HEK293 (cell line): ENCODE measurements around the gene PAK1.

Source experiments
- CTCF ChIA-PET: fragments of 350-600 bp; formaldehyde crosslinking; extraction: SDS; loops from one replicate; lab custom pipeline; 2021; ENCODE audit warnings: antibody characterized with exemption; lab: Yijun Ruan, JAX
- POLR2A ChIA-PET: fragments of 300-600 bp; formaldehyde crosslinking; extraction: SDS; loops from one replicate; lab custom pipeline; 2020; ENCODE audit warnings: antibody characterized with exemption, inconsistent platforms; lab: Yijun Ruan, JAX
- H3K27ac ChIP-seq: fragments of 200-500 bp; sonication (Bioruptor generic); 2 replicates; pipeline ENCODE4 v1.5.1; 2014; ENCODE audit warnings: low read depth, low read length, control low read depth, inconsistent platforms; ENCODE audit errors: extremely low read depth
- H3K36me3 ChIP-seq, 2 experiments: fragments of 200-500 bp in 1 of 2; sonication (Bioruptor generic) in 1 of 2; 1 replicate in 1 of 2; 2 replicates in 1 of 2; pipeline ENCODE4 v1.5.1; 2014 to 2017; ENCODE audit warnings: inconsistent platforms in 2 of 2, low read length in 2 of 2; ENCODE audit not compliant: control insufficient read depth in 2 of 2, insufficient read depth in 1 of 2
- H3K4me1 ChIP-seq: fragments of 200-500 bp; sonication (Bioruptor generic); 2 replicates; pipeline ENCODE4 v1.5.1; 2014; ENCODE audit warnings: mild to moderate bottlenecking, low read length, inconsistent platforms; ENCODE audit not compliant: control insufficient read depth, insufficient read depth
- H3K4me3 ChIP-seq: 2 replicates; pipeline ENCODE4 v1.5.1; 2011; ENCODE audit warnings: low read depth, mild to moderate bottlenecking, control low read depth, low read length, moderate library complexity
- H3K9me3 ChIP-seq: fragments of 200-500 bp; sonication (Bioruptor generic); 2 replicates; pipeline ENCODE4 v1.5.1; 2014; ENCODE audit warnings: low read depth, low read length, inconsistent platforms; ENCODE audit not compliant: control insufficient read depth, insufficient read depth
- KLF16 ChIP-seq: fragments of 450-650 bp; formaldehyde crosslinking; IDR thresholded peaks from 2 replicates; pipeline ENCODE4 v1.5.1; 2017; ENCODE audit warnings: missing biosample characterization, missing genetic modification characterization
- ZBTB21 ChIP-seq: fragments of 450-650 bp; formaldehyde crosslinking; IDR thresholded peaks from 2 replicates; pipeline ENCODE4 v1.5.1; 2017; ENCODE audit warnings: missing biosample characterization, missing genetic modification characterization
- ZNF16 ChIP-seq: fragments of 450-650 bp; formaldehyde crosslinking; IDR thresholded peaks from 2 replicates; pipeline ENCODE4 v1.5.1; 2016; ENCODE audit warnings: low read depth, missing biosample characterization, missing genetic modification characterization
- ZNF174 ChIP-seq: fragments of 450-650 bp; formaldehyde crosslinking; IDR thresholded peaks from 2 replicates; pipeline ENCODE4 v1.5.0; 2017; ENCODE audit warnings: missing biosample characterization, mild to moderate bottlenecking, missing genetic modification characterization
- ZNF211 ChIP-seq: fragments of 450-650 bp; formaldehyde crosslinking; IDR thresholded peaks from 2 replicates; pipeline ENCODE4 v1.5.1; 2016; ENCODE audit warnings: low read depth, missing biosample characterization, missing genetic modification characterization
- ZNF214 ChIP-seq: fragments of 450-650 bp; formaldehyde crosslinking; IDR thresholded peaks from 2 replicates; pipeline ENCODE4 v1.5.1; 2017; ENCODE audit warnings: missing biosample characterization, mild to moderate bottlenecking, missing genetic modification characterization, borderline replicate concordance
- ZNF311 ChIP-seq: fragments of 450-650 bp; formaldehyde crosslinking; IDR thresholded peaks from 2 replicates; pipeline ENCODE4 v1.5.1; 2017; ENCODE audit warnings: missing biosample characterization, missing genetic modification characterization, borderline replicate concordance
- ZNF341 ChIP-seq: fragments of 450-650 bp; formaldehyde crosslinking; IDR thresholded peaks from 2 replicates; pipeline ENCODE4; 2016; ENCODE audit warnings: low read depth, missing biosample characterization, missing genetic modification characterization
- ZNF416 ChIP-seq: fragments of 450-650 bp; formaldehyde crosslinking; IDR thresholded peaks from 2 replicates; pipeline ENCODE4 v1.5.1; 2016; ENCODE audit warnings: missing biosample characterization, missing genetic modification characterization
- ZNF473 ChIP-seq: fragments of 450-650 bp; formaldehyde crosslinking; IDR thresholded peaks from 2 replicates; pipeline ENCODE4 v1.5.1; 2017; ENCODE audit warnings: missing biosample characterization, missing genetic modification characterization
- ZNF530 ChIP-seq: fragments of 450-650 bp; formaldehyde crosslinking; IDR thresholded peaks from 2 replicates; pipeline ENCODE4 v1.5.1; 2016; ENCODE audit warnings: low read depth, missing biosample characterization, missing genetic modification characterization
- ZNF571 ChIP-seq: fragments of 450-650 bp; formaldehyde crosslinking; IDR thresholded peaks from 2 replicates; pipeline ENCODE4 v1.5.0; 2017; ENCODE audit warnings: missing biosample characterization, missing genetic modification characterization
- ZNF624 ChIP-seq: fragments of 450-650 bp; formaldehyde crosslinking; IDR thresholded peaks from 2 replicates; pipeline ENCODE4 v1.5.1; 2017; ENCODE audit warnings: missing biosample characterization, missing genetic modification characterization
- ZNF768 ChIP-seq: fragments of 450-650 bp; formaldehyde crosslinking; IDR thresholded peaks from 2 replicates; pipeline ENCODE4 v1.5.1; 2018; ENCODE audit warnings: missing biosample characterization, mild to moderate bottlenecking, missing genetic modification characterization
- TF ChIP-seq, protein P1 (sequence below): fragments of 450-650 bp; formaldehyde crosslinking; IDR thresholded peaks from 2 replicates; pipeline ENCODE4 v1.5.1; 2016; ENCODE audit warnings: missing biosample characterization, missing genetic modification characterization
- TF ChIP-seq, protein P2 (sequence below): fragments of 450-650 bp; formaldehyde crosslinking; IDR thresholded peaks from 2 replicates; pipeline ENCODE4 v1.5.1; 2016; ENCODE audit warnings: missing biosample characterization, missing genetic modification characterization
- TF ChIP-seq, protein P3 (sequence below): fragments of 450-650 bp; formaldehyde crosslinking; IDR thresholded peaks from 2 replicates; pipeline ENCODE4 v1.5.1; 2016; ENCODE audit warnings: missing biosample characterization, missing genetic modification characterization
- TF ChIP-seq, protein P4 (sequence below): fragments of 450-650 bp; formaldehyde crosslinking; IDR thresholded peaks from 2 replicates; pipeline ENCODE4 v1.5.1; 2016; ENCODE audit warnings: missing biosample characterization, missing genetic modification characterization

The PAK1 gene

DNA sequence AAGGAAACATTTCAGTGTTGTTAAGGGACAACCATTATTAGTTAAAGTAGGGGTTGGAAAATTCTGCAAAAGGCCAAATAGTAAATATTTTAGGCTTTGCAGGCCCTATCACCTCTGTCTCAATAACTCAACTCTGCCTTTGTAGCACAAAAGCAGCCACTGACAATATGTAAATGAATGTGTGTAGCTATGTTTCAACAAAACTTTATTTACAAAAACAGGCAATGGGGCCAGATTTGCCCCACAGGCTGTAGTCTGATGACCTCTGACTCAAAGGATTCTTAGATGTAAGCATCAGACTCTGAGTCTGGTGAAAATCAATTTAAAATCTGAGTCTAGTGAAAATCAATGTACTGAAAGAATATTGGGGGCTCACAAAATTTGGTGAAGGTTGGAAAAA lies 50.3 kb downstream of the PAK1 start:
- CTCF ChIA-PET = no interaction called here
- POLR2A ChIA-PET = interaction anchor here (1.3 kb wide), 1 partner anchor 12 kb away, joined by 3 read pairs; no protein-coding TSS in a partner anchor
- Histone ChIP-seq H3K36me3 (no peaks in the 10 kb centered on the region), H3K27ac (no peak overlapping the region), H3K9me3 (no peaks in the 10 kb centered on the region), H3K4me1 (0 out of 2 replicates have a peak, but pooled peaks cover under 1% of the 10 kb centered on the region), H3K4me3 (no peak overlapping the region)
- TF ChIP-seq, protein P1, sequence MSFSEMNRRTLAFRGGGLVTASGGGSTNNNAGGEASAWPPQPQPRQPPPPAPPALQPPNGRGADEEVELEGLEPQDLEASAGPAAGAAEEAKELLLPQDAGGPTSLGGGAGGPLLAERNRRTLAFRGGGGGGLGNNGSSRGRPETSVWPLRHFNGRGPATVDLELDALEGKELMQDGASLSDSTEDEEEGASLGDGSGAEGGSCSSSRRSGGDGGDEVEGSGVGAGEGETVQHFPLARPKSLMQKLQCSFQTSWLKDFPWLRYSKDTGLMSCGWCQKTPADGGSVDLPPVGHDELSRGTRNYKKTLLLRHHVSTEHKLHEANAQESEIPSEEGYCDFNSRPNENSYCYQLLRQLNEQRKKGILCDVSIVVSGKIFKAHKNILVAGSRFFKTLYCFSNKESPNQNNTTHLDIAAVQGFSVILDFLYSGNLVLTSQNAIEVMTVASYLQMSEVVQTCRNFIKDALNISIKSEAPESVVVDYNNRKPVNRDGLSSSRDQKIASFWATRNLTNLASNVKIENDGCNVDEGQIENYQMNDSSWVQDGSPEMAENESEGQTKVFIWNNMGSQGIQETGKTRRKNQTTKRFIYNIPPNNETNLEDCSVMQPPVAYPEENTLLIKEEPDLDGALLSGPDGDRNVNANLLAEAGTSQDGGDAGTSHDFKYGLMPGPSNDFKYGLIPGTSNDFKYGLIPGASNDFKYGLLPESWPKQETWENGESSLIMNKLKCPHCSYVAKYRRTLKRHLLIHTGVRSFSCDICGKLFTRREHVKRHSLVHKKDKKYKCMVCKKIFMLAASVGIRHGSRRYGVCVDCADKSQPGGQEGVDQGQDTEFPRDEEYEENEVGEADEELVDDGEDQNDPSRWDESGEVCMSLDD (tag by site-specific recombination) = no peak
- no peak for TF ChIP-seq ZNF311 (tag by site-specific recombination)
- TF ChIP-seq ZNF16 (tag by site-specific recombination) = no peak
- TF ChIP-seq KLF16 (tag by site-specific recombination) = no peak
- no peak for TF ChIP-seq ZNF341 (tag by site-specific recombination)
- TF ChIP-seq, protein P2, sequence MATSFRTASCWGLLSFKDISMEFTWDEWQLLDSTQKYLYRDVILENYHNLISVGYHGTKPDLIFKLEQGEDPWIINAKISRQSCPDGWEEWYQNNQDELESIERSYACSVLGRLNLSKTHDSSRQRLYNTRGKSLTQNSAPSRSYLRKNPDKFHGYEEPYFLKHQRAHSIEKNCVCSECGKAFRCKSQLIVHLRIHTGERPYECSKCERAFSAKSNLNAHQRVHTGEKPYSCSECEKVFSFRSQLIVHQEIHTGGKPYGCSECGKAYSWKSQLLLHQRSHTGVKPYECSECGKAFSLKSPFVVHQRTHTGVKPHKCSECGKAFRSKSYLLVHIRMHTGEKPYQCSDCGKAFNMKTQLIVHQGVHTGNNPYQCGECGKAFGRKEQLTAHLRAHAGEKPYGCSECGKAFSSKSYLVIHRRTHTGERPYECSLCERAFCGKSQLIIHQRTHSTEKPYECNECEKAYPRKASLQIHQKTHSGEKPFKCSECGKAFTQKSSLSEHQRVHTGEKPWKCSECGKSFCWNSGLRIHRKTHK (tag by site-specific recombination) = no peak
- no peak for TF ChIP-seq ZNF214 (tag by site-specific recombination)
- no peak for TF ChIP-seq ZNF768 (tag by site-specific recombination)
- no peak for TF ChIP-seq ZBTB21
- TF ChIP-seq, protein P3, sequence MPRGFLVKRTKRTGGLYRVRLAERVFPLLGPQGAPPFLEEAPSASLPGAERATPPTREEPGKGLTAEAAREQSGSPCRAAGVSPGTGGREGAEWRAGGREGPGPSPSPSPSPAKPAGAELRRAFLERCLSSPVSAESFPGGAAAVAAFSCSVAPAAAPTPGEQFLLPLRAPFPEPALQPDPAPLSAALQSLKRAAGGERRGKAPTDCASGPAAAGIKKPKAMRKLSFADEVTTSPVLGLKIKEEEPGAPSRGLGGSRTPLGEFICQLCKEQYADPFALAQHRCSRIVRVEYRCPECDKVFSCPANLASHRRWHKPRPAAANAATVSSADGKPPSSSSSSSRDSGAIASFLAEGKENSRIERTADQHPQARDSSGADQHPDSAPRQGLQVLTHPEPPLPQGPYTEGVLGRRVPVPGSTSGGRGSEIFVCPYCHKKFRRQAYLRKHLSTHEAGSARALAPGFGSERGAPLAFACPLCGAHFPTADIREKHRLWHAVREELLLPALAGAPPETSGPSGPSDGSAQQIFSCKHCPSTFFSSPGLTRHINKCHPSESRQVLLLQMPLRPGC (tag by site-specific recombination) = no peak
- TF ChIP-seq, protein P4, sequence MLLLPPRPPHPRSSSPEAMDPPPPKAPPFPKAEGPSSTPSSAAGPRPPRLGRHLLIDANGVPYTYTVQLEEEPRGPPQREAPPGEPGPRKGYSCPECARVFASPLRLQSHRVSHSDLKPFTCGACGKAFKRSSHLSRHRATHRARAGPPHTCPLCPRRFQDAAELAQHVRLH = no peak
- no peak for TF ChIP-seq ZNF624 (tag by site-specific recombination)
- no peak for TF ChIP-seq ZNF530 (tag by site-specific recombination)

DNA sequence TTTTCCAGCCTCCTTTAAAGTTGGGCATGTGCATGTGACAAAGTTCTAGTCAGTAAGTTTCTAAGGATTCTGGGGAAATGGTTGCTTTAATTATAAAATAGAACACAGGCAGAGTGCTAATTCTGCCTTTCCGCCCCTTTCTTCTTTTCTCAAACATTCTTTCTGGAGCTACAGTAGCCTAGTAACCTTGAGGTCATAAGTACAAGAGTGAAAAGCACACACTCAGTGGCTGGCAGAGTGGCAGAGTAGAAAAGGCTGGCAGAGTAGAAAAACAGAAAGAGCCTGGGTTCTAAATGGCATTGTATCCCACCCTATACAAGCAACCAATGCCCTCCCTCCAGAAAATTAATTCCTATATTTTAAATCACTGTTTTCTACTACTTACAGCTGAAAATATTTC lies 51.2 kb downstream of the PAK1 start:
- 0 out of 2 replicates have a peak, but pooled peaks cover 2% of the 10 kb centered on the region for H3K4me1 ChIP-seq
- H3K36me3 ChIP-seq = no peaks in the 10 kb centered on the region
- CTCF ChIA-PET = no interaction called here
- H3K27ac ChIP-seq = no peak overlapping the region
- no peak for TF ChIP-seq ZNF473
- TF ChIP-seq ZNF416 (tag by site-specific recombination) = no peak
- no peak for TF ChIP-seq ZNF174 (tag by site-specific recombination)
- no peak for TF ChIP-seq ZNF571 (tag by site-specific recombination)
- TF ChIP-seq ZNF211 (tag by site-specific recombination) = no peak
- no peaks in the 10 kb centered on the region for H3K9me3 ChIP-seq
- POLR2A ChIA-PET = no interaction called here
- H3K4me3 ChIP-seq = no peak overlapping the region
